MM.1S (cell line): Measurements from ENCODE around the gene MARCHF10.

Experiments
- CTCF ChIP-seq: fragments of 300-600 bp; sonication (generic); IDR thresholded peaks from 2 replicates; pipeline ENCODE4 v1.5.1; 2016; ENCODE audit warnings: antibody characterized with exemption, low read length, mixed read lengths
- EZH2 ChIP-seq: fragments of 300-600 bp; sonication (generic); optimal IDR thresholded peaks from 2 replicates; pipeline ENCODE3; 2017; ENCODE audit warnings: low read depth, mild to moderate bottlenecking, antibody characterized with exemption, low read length, mixed read lengths
- EZH2phosphoT487 ChIP-seq: fragments of 300-600 bp; sonication (generic); IDR thresholded peaks from 2 replicates; pipeline ENCODE4 v1.6.1; 2018; ENCODE audit warnings: antibody characterized with exemption, low read length

DNA sequence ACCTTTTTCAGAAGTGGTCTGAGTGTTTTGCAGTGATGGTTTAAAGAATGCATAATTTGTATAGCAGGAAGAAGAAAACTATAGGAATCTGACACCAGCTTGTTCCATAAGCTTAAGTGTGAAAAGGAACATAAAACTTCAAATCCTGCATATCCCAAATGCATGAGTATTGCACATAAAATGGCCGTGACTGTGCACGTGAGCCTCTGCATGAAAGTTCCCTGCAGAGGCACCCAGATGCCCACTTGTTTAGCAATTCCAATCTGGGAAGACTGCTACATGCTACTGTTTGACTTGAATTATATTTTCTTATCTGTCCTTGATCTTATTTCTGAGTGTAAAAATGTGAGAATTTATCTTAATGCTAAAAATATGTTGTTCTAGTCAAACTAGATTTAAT, 21.5 kb downstream of the MARCHF10 start:
- TF ChIP-seq CTCF (no peak), EZH2phosphoT487 (no peak), EZH2 (no peak)
